HEK293 (cell line): Measurements from ENCODE around the gene CTDNEP1.

Source experiments
- KLF1 ChIP-seq: fragments of 450-650 bp; formaldehyde crosslinking; IDR thresholded peaks from 2 replicates; pipeline ENCODE4 v1.5.1; 2016; ENCODE audit warnings: missing biosample characterization, missing genetic modification characterization
- MYNN ChIP-seq: fragments of 450-650 bp; formaldehyde crosslinking; IDR thresholded peaks from 2 replicates; pipeline ENCODE4 v1.5.1; 2016; ENCODE audit warnings: missing biosample characterization, missing genetic modification characterization, borderline replicate concordance
- SETDB1 ChIP-seq: IDR thresholded peaks from one replicate; pipeline ENCODE4 v1.6.1; 2017; ENCODE audit warnings: mild to moderate bottlenecking, low read length, moderate library complexity, mixed read lengths; ENCODE audit not compliant: insufficient read length
- SP3 ChIP-seq: fragments of 450-650 bp; formaldehyde crosslinking; IDR thresholded peaks from 2 replicates; pipeline ENCODE4 v1.5.1; 2016; ENCODE audit warnings: missing biosample characterization, missing genetic modification characterization
- WT1 ChIP-seq: fragments of 450-650 bp; formaldehyde crosslinking; IDR thresholded peaks from 2 replicates; pipeline ENCODE4 v1.5.1; 2016; ENCODE audit warnings: missing biosample characterization, missing genetic modification characterization
- YY1 ChIP-seq: fragments of 450-650 bp; formaldehyde crosslinking; IDR thresholded peaks from 2 replicates; pipeline ENCODE4 v1.5.1; 2018; ENCODE audit warnings: missing biosample characterization, missing genetic modification characterization
- YY2 ChIP-seq: fragments of 450-650 bp; formaldehyde crosslinking; IDR thresholded peaks from 2 replicates; pipeline ENCODE4 v1.5.1; 2016; ENCODE audit warnings: missing biosample characterization, missing genetic modification characterization
- ZNF174 ChIP-seq: fragments of 450-650 bp; formaldehyde crosslinking; IDR thresholded peaks from 2 replicates; pipeline ENCODE4 v1.5.0; 2017; ENCODE audit warnings: missing biosample characterization, mild to moderate bottlenecking, missing genetic modification characterization
- ZNF341 ChIP-seq: fragments of 450-650 bp; formaldehyde crosslinking; IDR thresholded peaks from 2 replicates; pipeline ENCODE4; 2016; ENCODE audit warnings: low read depth, missing biosample characterization, missing genetic modification characterization
- ZNF366 ChIP-seq: fragments of 450-650 bp; formaldehyde crosslinking; conservative IDR thresholded peaks from 2 replicates; pipeline ENCODE4 v1.5.1; 2016; ENCODE audit warnings: missing biosample characterization, missing genetic modification characterization
- ZSCAN30 ChIP-seq: fragments of 450-650 bp; IDR thresholded peaks from 2 replicates; pipeline ENCODE4 v1.5.1; 2018; ENCODE audit warnings: missing biosample characterization, mild to moderate bottlenecking, missing genetic modification characterization, moderate library complexity
- TF ChIP-seq, protein P1 (sequence below): fragments of 450-650 bp; formaldehyde crosslinking; IDR thresholded peaks from 2 replicates; pipeline ENCODE4 v1.5.1; 2016; ENCODE audit warnings: missing biosample characterization, missing genetic modification characterization, low read depth
- TF ChIP-seq, protein P2 (sequence below): fragments of 450-650 bp; formaldehyde crosslinking; IDR thresholded peaks from 2 replicates; pipeline ENCODE4 v1.5.1; 2016; ENCODE audit warnings: missing biosample characterization, missing genetic modification characterization
- TF ChIP-seq, protein P3 (sequence below): fragments of 450-650 bp; formaldehyde crosslinking; IDR thresholded peaks from 2 replicates; pipeline ENCODE4 v1.5.1; 2017; ENCODE audit warnings: missing biosample characterization, missing genetic modification characterization
- TF ChIP-seq, protein P4 (sequence below): fragments of 450-650 bp; formaldehyde crosslinking; IDR thresholded peaks from 2 replicates; pipeline ENCODE4 v1.5.1; 2016; ENCODE audit warnings: missing biosample characterization, missing genetic modification characterization
- TF ChIP-seq, protein P5 (sequence below): fragments of 450-650 bp; formaldehyde crosslinking; IDR thresholded peaks from 2 replicates; pipeline ENCODE4 v1.5.1; 2017; ENCODE audit warnings: missing biosample characterization, missing genetic modification characterization

CTDNEP1 gene

DNA sequence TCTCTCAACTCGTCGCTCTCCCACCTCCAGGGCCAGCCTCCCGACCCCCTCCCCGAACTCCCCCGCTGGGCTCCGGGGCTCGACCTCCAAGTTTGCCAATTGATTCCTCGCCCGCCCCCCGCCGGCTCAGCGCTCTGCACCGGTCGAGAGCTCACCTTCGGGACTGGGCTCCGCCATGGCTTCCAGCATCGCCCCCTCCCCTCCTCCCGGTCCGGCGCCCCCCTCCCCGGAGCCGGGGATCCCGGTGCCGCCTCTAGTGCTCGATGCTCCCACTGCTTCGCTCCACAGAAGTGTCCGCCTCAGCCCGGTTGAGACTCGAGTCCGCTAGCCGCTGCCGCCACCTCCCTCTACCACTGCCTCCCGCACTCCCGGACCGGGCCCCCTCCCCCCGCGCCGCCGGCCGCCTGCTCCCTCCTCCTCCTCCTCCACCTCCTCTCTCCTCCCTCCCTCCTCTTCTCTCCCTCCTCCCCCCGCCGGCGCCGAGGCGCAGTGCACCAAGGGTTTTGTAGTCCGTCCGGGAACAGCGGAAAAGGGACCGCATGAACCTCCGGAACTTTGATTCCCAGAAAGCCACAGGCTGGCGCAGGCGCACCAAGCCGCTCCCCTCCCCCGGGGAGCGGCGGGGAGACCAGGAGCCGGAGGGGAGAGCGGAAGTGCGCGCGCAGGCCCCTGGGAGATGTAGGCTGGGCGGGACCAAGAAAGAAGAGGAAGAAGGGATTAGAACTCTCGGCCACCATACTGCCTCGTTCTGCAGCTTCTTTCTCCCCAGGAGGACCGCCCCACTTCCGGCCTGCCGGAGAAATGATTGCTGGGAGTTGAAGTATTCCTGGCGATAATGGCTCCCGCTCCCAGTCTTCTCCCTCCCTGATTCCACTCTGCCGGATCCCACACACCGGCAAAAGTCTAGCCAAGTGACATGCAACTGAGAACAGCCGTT, 12.2 kb downstream of the CTDNEP1 start, which contains the start of gene PHF23 (continued):
- TF ChIP-seq, protein P1, sequence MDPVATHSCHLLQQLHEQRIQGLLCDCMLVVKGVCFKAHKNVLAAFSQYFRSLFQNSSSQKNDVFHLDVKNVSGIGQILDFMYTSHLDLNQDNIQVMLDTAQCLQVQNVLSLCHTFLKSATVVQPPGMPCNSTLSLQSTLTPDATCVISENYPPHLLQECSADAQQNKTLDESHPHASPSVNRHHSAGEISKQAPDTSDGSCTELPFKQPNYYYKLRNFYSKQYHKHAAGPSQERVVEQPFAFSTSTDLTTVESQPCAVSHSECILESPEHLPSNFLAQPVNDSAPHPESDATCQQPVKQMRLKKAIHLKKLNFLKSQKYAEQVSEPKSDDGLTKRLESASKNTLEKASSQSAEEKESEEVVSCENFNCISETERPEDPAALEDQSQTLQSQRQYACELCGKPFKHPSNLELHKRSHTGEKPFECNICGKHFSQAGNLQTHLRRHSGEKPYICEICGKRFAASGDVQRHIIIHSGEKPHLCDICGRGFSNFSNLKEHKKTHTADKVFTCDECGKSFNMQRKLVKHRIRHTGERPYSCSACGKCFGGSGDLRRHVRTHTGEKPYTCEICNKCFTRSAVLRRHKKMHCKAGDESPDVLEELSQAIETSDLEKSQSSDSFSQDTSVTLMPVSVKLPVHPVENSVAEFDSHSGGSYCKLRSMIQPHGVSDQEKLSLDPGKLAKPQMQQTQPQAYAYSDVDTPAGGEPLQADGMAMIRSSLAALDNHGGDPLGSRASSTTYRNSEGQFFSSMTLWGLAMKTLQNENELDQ (tag by site-specific recombination) = no peak
- no peak for TF ChIP-seq KLF1 (tag by site-specific recombination)
- TF ChIP-seq, protein P2, sequence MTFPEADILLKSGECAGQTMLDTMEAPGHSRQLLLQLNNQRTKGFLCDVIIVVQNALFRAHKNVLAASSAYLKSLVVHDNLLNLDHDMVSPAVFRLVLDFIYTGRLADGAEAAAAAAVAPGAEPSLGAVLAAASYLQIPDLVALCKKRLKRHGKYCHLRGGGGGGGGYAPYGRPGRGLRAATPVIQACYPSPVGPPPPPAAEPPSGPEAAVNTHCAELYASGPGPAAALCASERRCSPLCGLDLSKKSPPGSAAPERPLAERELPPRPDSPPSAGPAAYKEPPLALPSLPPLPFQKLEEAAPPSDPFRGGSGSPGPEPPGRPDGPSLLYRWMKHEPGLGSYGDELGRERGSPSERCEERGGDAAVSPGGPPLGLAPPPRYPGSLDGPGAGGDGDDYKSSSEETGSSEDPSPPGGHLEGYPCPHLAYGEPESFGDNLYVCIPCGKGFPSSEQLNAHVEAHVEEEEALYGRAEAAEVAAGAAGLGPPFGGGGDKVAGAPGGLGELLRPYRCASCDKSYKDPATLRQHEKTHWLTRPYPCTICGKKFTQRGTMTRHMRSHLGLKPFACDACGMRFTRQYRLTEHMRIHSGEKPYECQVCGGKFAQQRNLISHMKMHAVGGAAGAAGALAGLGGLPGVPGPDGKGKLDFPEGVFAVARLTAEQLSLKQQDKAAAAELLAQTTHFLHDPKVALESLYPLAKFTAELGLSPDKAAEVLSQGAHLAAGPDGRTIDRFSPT (tag by site-specific recombination) = no peak
- no peak for TF ChIP-seq MYNN (tag by site-specific recombination)
- no peak for TF ChIP-seq WT1 (tag by site-specific recombination)
- TF ChIP-seq YY2 (tag by site-specific recombination) = no peak; the same call in 1 of the 2 replicates
- peak; percentile 98 for TF ChIP-seq SP3 (tag by site-specific recombination)
- TF ChIP-seq ZSCAN30 = peak; percentile 5; the same call in 1 of the 2 replicates
- TF ChIP-seq ZNF174 (tag by site-specific recombination) = no peak
- TF ChIP-seq ZNF341 (tag by site-specific recombination) = peak; percentile 99
- TF ChIP-seq, protein P3, sequence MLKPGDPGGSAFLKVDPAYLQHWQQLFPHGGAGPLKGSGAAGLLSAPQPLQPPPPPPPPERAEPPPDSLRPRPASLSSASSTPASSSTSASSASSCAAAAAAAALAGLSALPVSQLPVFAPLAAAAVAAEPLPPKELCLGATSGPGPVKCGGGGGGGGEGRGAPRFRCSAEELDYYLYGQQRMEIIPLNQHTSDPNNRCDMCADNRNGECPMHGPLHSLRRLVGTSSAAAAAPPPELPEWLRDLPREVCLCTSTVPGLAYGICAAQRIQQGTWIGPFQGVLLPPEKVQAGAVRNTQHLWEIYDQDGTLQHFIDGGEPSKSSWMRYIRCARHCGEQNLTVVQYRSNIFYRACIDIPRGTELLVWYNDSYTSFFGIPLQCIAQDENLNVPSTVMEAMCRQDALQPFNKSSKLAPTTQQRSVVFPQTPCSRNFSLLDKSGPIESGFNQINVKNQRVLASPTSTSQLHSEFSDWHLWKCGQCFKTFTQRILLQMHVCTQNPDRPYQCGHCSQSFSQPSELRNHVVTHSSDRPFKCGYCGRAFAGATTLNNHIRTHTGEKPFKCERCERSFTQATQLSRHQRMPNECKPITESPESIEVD (tag by site-specific recombination) = no peak
- peak; percentile 100 for TF ChIP-seq ZNF366
- TF ChIP-seq, protein P4, sequence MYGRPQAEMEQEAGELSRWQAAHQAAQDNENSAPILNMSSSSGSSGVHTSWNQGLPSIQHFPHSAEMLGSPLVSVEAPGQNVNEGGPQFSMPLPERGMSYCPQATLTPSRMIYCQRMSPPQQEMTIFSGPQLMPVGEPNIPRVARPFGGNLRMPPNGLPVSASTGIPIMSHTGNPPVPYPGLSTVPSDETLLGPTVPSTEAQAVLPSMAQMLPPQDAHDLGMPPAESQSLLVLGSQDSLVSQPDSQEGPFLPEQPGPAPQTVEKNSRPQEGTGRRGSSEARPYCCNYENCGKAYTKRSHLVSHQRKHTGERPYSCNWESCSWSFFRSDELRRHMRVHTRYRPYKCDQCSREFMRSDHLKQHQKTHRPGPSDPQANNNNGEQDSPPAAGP (tag by site-specific recombination) = no peak
- peak; percentile 63; the same call in 1 of the 2 replicates for TF ChIP-seq YY1 (tag by site-specific recombination)
- TF ChIP-seq SETDB1 = no peak
- TF ChIP-seq, protein P5, sequence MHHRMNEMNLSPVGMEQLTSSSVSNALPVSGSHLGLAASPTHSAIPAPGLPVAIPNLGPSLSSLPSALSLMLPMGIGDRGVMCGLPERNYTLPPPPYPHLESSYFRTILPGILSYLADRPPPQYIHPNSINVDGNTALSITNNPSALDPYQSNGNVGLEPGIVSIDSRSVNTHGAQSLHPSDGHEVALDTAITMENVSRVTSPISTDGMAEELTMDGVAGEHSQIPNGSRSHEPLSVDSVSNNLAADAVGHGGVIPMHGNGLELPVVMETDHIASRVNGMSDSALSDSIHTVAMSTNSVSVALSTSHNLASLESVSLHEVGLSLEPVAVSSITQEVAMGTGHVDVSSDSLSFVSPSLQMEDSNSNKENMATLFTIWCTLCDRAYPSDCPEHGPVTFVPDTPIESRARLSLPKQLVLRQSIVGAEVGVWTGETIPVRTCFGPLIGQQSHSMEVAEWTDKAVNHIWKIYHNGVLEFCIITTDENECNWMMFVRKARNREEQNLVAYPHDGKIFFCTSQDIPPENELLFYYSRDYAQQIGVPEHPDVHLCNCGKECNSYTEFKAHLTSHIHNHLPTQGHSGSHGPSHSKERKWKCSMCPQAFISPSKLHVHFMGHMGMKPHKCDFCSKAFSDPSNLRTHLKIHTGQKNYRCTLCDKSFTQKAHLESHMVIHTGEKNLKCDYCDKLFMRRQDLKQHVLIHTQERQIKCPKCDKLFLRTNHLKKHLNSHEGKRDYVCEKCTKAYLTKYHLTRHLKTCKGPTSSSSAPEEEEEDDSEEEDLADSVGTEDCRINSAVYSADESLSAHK (tag by site-specific recombination) = 0 out of 2 replicates have a peak, but pooled peaks have one; percentile 14
